Transverse colon (tissue), 4 donors: Measurements from ENCODE around the gene CD300A.

Source experiments
- EP300 ChIP-seq: sonication (generic); formaldehyde crosslinking; IDR thresholded peaks from one replicate; pipeline ENCODE4 v1.6.1; 2017; ENCODE audit warnings: antibody characterized with exemption, low read depth
- POLR2A ChIP-seq: fragments of 450-650 bp; IDR thresholded peaks from one replicate; pipeline ENCODE4 v1.6.1; 2016; ENCODE audit warnings: antibody characterized with exemption, mild to moderate bottlenecking, moderate library complexity
- POLR2AphosphoS5 ChIP-seq, 3 donors: sonication (generic); formaldehyde crosslinking; IDR thresholded peaks; one replicate each; pipeline ENCODE4 v1.6.1; 2016; ENCODE audit warnings: antibody characterized with exemption in 3 of 3
- TF ChIP-seq, protein P1 (sequence below), 5 experiments: fragments of 200-600 bp in 3 of 5; fragments of 450-650 bp in 2 of 5; sonication (generic) in 3 of 5; IDR thresholded peaks; 1 replicate in 2 of 5; 2 replicates in 3 of 5; pipeline ENCODE4 v1.5.1; 2016 to 2017; ENCODE audit warnings: antibody characterized with exemption in 5 of 5, inconsistent platforms in 3 of 5, mild to moderate bottlenecking in 2 of 5, moderate library complexity in 1 of 5

DNA sequence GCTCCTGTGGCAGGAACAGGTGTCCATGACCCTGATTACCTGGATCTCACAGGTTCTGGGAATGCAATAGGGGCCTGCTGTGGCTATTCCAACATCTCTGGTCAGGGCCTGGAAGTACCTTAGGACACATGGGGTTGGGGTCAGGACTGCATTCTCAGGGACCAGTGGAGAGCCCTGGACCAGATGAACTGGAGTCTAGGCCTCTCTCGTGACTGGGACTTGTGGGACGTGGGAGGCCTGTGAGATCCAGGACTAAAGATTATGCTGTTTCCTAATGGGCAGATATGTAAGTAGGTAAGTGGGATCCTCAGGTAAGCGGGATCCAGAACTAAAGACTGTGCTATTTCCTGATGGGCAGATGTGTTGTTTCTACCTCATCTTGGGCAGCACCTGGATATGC lies 16.2 kb upstream of the CD300A start:
- TF ChIP-seq, protein P1, sequence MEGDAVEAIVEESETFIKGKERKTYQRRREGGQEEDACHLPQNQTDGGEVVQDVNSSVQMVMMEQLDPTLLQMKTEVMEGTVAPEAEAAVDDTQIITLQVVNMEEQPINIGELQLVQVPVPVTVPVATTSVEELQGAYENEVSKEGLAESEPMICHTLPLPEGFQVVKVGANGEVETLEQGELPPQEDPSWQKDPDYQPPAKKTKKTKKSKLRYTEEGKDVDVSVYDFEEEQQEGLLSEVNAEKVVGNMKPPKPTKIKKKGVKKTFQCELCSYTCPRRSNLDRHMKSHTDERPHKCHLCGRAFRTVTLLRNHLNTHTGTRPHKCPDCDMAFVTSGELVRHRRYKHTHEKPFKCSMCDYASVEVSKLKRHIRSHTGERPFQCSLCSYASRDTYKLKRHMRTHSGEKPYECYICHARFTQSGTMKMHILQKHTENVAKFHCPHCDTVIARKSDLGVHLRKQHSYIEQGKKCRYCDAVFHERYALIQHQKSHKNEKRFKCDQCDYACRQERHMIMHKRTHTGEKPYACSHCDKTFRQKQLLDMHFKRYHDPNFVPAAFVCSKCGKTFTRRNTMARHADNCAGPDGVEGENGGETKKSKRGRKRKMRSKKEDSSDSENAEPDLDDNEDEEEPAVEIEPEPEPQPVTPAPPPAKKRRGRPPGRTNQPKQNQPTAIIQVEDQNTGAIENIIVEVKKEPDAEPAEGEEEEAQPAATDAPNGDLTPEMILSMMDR (IDR thresholded peaks at IDR 0.05), result no peak
- TF ChIP-seq POLR2AphosphoS5 (IDR thresholded peaks at IDR 0.05) (no peak), EP300 (no peak), POLR2A (no peak)
